Measurements from ENCODE around the gene KIFBP. TPM values are rescaled to one million over a fixed set of nuclear protein-coding genes. Genes with fewer than 3 reads are reported as not detected.

The KIFBP gene
- total RNA-seq, 1 experiment from 2014 or later, result 44.7 TPM

DNA sequence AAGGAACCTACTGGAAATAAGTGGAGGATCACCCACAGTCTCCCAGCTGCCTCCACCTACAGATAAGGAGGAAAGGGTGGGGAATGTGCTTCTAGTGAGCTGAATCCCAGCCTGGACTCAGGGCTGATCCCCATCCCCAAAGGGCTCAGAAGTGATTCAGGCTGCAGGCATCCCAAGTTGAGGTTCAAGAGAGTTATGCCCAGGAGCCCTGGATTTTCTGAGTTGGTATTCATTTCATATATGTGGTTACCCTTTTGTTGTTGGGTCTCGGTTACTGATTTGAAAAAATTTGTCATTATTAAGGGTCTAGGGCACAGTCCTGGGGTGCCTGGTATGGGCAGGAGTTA lies 69.3 kb downstream of the KIFBP start:
- no peaks in the 10 kb centered on the region for H3K23me2 ChIP-seq (ENCODE audit: insufficient read length, low read depth, low read length, poor library complexity, severe bottlenecking)
- no peak overlapping the region for H2AK5ac ChIP-seq (ENCODE audit: insufficient read length, low read length)
- H3K27ac ChIP-seq (ENCODE audit: insufficient read length, low read depth, low read length), result no peak overlapping the region
- H2BK15ac ChIP-seq (ENCODE audit: low read depth, low read length), result no peak overlapping the region
- H3K4me2 ChIP-seq (ENCODE audit: insufficient read depth, insufficient read length, low read length), result no peak overlapping the region
- no peak overlapping the region for H3K27ac Mint-ChIP-seq
- H4K91ac ChIP-seq (ENCODE audit: insufficient read length, low read depth, low read length), result no peak overlapping the region
- no CpG with 5 or more reads among the region's 1 CpG for WGBS (ENCODE audit: extremely low coverage, insufficient read length, low lambda C conversion rate)
- H3K79me1 ChIP-seq (ENCODE audit: insufficient read depth, low read depth, low read length, poor library complexity, severe bottlenecking), result no peaks in the 10 kb centered on the region
- H3K27me3 ChIP-seq (ENCODE audit: insufficient read depth, low read length), result no peaks in the 10 kb centered on the region
- no peak for TF ChIP-seq CTCF (conservative IDR thresholded peaks at IDR 0.05)
- no peaks in the 10 kb centered on the region for H4K20me1 ChIP-seq (ENCODE audit: control insufficient read depth, insufficient read depth, insufficient read length)
- no peak overlapping the region for H2BK20ac ChIP-seq (ENCODE audit: low read depth, low read length, poor library complexity, severe bottlenecking)
- H4K5ac ChIP-seq (ENCODE audit: insufficient read length, low read depth, low read length), result no peak overlapping the region
- H3K4me3 Mint-ChIP-seq, result no peak overlapping the region
- H2AFZ ChIP-seq (ENCODE audit: low read length), result no peak overlapping the region
- H3K56ac ChIP-seq (ENCODE audit: insufficient read length, low read depth, low read length), result no peak overlapping the region
- no peak overlapping the region for H3K23ac ChIP-seq (ENCODE audit: insufficient read length, low read depth, low read length)
- no peaks in the 10 kb centered on the region; a peak in 1 of 5 replicates for H3K9me3 Mint-ChIP-seq
- H3K9ac ChIP-seq (ENCODE audit: extremely low read depth, insufficient read length, low read length), result no peak overlapping the region
- no peak overlapping the region for H3K18ac ChIP-seq (ENCODE audit: insufficient read length, low read depth, low read length)
- no peaks in the 10 kb centered on the region for H3K79me2 ChIP-seq (ENCODE audit: insufficient read depth, low read length)
- H3K9me3 ChIP-seq (ENCODE audit: control insufficient read depth, low read depth, low read length), result no peaks in the 10 kb centered on the region
- no peak overlapping the region for H2BK120ac ChIP-seq (ENCODE audit: low read depth, low read length, poor library complexity, severe bottlenecking)
- no peak overlapping the region for H3T11ph ChIP-seq (ENCODE audit: low read length)
- no peaks in the 10 kb centered on the region; a peak in 1 of 7 replicates for H3K36me3 Mint-ChIP-seq (ENCODE audit: insufficient read depth in 1 of 3, low read depth in 3 of 3)
- peaks cover 13 to 21% of the 10 kb centered on the region in 2 experiments for H3K4me1 Mint-ChIP-seq
- no peak overlapping the region for H2BK5ac ChIP-seq (ENCODE audit: insufficient read length, low read length)
- H3K27me3 Mint-ChIP-seq (ENCODE audit: low read depth), result peaks cover 5% of the 10 kb centered on the region
- DNase-seq, result no peak
- no peak overlapping the region for H3K4ac ChIP-seq (ENCODE audit: low read depth, low read length)
- no peaks in the 10 kb centered on the region for H3K4me1 ChIP-seq (ENCODE audit: insufficient read depth, low read length)
- H4K8ac ChIP-seq (replicated peaks; ENCODE audit: insufficient read length, low read depth, low read length), result no peak overlapping the region
- no peak overlapping the region for H2BK12ac ChIP-seq (ENCODE audit: insufficient read length, low read depth, low read length)
- H3K14ac ChIP-seq (ENCODE audit: insufficient read depth, low read length), result no peak overlapping the region
